Brain microvascular endothelial cell (primary cell): Measurements from ENCODE around the gene ANO6.

Source experiments
- DNase-seq: peaks from one replicate; pipeline ENCODE4 v3.0.0-alpha.2; 2020
- H3K27ac ChIP-seq: fragments of 250-450 bp; sonication (Bioruptor Pico); 2 replicates; pipeline ENCODE4 v1.5.1; 2020; ENCODE audit warnings: mild to moderate bottlenecking, moderate library complexity
- H3K27me3 ChIP-seq: fragments of 250-450 bp; sonication (Bioruptor Pico); replicated peaks from 2 replicates; pipeline ENCODE4 v1.5.1; 2020; ENCODE audit warnings: mild to moderate bottlenecking
- H3K36me3 ChIP-seq: fragments of 250-450 bp; sonication (Bioruptor Pico); replicated peaks from 2 replicates; pipeline ENCODE4 v1.5.1; 2020; ENCODE audit warnings: mild to moderate bottlenecking
- H3K4me3 ChIP-seq: 2 replicates; pipeline ENCODE4 v1.5.1; 2011; ENCODE audit warnings: low read depth, mild to moderate bottlenecking, control low read depth, low read length, moderate library complexity
- in situ Hi-C: cut with HindIII; loops from 2 replicates; pipeline ENCODE4 v1.10.0; 2017; ENCODE audit warnings: low sequenced_read_pairs, low pct_ligation_motif_present
- TF ChIP-seq, protein P1 (sequence below): IDR thresholded peaks from 2 replicates; pipeline ENCODE4 v1.5.1; 2011; ENCODE audit warnings: low read depth, mild to moderate bottlenecking, moderate library complexity, low read length, control low read depth, inconsistent platforms; ENCODE audit errors: missing control alignments

The ANO6 gene

DNA sequence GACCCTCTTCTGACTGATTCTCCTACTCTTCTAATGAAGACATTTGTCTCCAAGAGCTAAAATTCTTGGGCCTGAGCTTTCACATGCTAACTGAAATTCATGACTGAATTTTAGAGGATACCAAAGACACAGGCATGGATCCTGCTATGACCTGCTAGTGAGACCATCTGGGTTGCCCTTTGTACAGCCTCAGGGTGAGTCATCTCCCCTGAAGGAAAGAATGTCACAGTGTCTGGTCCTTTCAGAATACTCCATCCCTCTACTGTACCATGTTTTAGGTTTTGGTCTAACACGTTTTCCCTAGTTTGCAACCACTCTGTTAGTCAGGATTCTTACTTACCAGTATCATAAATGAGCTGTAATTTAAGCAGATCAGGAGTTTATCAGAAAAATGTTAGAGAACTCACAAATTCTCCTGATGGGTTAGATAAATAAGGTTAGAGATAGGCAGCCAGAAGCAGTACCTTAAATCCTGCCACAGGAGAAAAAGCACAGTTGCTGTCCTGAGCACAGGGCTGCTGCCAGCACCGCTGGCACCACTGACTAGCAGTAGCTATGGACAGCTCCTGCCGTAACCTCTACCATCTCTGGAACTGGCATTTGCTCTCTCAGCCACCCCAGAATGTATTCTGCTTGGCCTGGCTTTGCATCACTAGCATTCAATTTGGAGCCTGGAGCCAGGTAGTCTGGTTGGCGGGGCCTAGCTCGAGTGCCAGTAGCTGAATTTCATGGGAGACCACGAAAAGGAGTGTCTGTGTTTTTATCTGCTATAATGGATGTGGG lies 127.6 kb downstream of the ANO6 start:
- Histone ChIP-seq H3K4me3 (no peak overlapping the region), H3K27ac (no peak overlapping the region), H3K36me3 (peaks cover 3% of the 10 kb centered on the region), H3K27me3 (no peaks in the 10 kb centered on the region)
- in situ Hi-C loops: no loop called here
- TF ChIP-seq, protein P1, sequence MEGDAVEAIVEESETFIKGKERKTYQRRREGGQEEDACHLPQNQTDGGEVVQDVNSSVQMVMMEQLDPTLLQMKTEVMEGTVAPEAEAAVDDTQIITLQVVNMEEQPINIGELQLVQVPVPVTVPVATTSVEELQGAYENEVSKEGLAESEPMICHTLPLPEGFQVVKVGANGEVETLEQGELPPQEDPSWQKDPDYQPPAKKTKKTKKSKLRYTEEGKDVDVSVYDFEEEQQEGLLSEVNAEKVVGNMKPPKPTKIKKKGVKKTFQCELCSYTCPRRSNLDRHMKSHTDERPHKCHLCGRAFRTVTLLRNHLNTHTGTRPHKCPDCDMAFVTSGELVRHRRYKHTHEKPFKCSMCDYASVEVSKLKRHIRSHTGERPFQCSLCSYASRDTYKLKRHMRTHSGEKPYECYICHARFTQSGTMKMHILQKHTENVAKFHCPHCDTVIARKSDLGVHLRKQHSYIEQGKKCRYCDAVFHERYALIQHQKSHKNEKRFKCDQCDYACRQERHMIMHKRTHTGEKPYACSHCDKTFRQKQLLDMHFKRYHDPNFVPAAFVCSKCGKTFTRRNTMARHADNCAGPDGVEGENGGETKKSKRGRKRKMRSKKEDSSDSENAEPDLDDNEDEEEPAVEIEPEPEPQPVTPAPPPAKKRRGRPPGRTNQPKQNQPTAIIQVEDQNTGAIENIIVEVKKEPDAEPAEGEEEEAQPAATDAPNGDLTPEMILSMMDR: no peak
- peak; percentile 55 for DNase-seq

DNA sequence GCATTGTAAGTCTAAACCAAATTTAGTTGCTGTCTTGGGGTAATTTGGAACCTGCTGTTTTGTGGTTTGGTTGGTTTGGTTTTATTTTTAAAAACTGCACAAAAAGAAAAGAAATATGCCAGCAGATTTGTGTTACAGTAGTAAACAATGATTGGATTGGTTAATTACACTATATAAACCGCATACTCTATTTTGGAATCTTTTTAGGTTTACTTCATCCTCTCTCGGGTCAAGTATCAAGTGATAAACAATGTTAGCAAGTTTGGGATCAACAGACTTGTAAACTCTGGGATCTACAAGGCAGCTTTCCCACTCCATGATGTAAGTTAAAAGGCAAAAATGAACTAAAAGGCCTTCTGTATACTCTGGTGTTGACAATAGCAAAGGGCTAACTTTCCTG lies 132.4 kb downstream of the ANO6 start:
- DNase-seq: no peak
- no peak overlapping the region for H3K4me3 ChIP-seq
- peaks cover 10% of the 10 kb centered on the region for H3K36me3 ChIP-seq
- no peaks in the 10 kb centered on the region for H3K27me3 ChIP-seq
- in situ Hi-C loops: no loop called here
- no peak overlapping the region for H3K27ac ChIP-seq
- TF ChIP-seq, protein P1: no peak

DNA sequence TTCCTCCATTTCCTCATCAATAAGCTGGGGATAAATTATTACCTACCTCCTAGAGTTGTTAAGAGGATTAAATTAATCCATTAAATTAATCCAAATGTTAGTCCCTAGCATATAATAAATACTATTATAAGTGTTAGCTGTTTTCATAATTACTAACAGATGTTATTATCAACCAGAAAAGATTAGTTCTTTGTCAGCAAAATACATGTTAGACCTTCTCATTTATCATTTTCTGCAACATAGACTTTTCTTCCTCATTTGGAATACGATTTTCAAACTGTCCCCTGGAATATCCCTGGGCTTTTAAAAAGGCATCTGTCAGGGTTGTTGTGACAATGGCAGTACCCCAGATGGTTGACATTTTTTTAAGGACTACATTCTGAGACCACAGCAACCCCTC lies 133.1 kb downstream of the ANO6 start:
- Histone ChIP-seq H3K4me3 (no peak overlapping the region), H3K27me3 (no peaks in the 10 kb centered on the region), H3K36me3 (peaks cover 10% of the 10 kb centered on the region), H3K27ac (no peak overlapping the region)
- TF ChIP-seq, protein P1: no peak
- no peak for DNase-seq
- in situ Hi-C loops: no loop called here

DNA sequence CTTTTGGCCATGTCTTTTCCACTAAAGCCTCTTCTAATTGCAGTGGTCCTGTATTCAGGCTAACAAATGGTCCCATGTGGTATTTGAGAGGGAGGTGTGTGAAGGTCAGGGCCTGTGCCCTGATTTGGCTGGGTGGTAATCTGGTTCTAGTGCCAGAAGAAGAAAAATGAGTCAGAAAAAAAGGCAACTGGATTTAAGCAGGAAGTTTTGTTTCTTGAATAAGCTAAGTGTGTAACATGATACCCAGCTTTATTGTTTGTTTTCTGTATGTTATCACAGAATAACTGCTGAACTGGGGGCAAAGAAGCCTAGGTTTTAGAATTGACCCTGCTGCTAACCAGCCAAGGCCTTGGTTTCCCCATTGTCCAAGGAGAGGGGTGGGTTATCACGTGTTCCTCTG lies 134.0 kb downstream of the ANO6 start:
- TF ChIP-seq, protein P1: no peak
- in situ Hi-C loops: no loop called here
- no peak overlapping the region for H3K27ac ChIP-seq
- no peak overlapping the region for H3K4me3 ChIP-seq
- no peaks in the 10 kb centered on the region for H3K27me3 ChIP-seq
- H3K36me3 ChIP-seq: peaks cover 10% of the 10 kb centered on the region
- no peak for DNase-seq

DNA sequence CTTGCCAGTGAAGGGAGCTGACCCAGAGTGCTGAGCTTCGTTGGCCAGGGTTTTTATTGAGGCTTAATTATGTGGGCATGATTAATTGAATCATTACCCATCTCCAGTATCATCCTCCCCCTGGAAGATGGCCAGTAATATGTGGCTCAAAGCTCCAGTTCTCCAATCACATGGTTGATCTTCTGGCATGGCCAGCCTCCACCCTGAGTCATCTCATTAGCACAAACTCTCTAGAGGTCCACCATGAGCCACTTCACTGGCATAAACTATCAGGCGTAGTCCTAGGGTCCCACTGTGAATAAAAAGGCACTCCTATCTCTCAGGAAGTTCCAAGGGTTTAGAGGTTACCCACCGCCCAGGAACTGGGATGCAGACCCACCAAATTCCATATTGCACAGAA lies 135.0 kb downstream of the ANO6 start:
- H3K27me3 ChIP-seq: no peaks in the 10 kb centered on the region
- DNase-seq: no peak

More for the DNA sequence above, 135.0 kb downstream of the ANO6 start:
- Histone ChIP-seq H3K36me3 (peaks cover 10% of the 10 kb centered on the region), H3K27ac (no peak overlapping the region), H3K4me3 (no peak overlapping the region)
- TF ChIP-seq, protein P1: no peak
- in situ Hi-C loops: no loop called here
